ENCODE data around the gene TOMM40L.

TOMM40L gene

DNA sequence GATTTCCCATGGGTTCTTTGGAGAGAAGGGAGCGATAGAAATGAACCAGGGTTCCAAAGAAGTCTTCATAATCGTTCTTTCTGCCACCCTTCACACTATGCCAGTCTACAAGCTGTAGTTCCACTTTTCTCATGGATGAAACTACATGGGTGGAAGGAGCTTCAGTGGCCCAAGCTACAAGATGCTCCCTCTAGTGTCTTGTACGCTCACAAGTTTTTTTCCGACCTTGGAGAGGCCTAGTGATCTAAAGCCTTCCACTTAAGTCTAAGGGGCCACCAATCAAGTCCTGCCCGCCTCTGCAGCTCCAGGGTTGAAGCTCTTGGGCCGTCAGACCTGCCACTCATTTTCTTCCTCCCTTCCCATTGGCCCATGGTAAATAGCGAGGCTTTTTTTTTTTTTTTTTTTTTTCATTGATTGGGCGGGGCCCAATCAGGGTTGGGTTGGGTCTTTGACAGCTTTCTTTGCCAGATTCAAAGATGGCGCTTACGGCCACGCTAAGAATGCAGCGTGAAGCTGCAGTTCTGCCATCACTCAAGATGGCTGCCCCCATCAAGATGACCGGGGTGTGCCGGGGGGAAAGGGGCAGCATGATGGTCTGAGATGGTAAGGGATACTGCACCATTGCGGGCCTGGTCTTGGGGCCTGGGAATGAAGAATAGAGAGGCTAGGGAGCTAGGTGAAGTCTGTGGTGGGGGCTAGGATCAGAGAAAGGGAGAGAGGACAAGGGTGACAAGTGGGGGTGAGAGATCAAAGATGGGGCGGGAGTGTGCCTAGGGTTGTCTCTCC lies at the start of gene TOMM40L:
Gene TOMM40L, plus strand, starts transcription at position 527 of the 786 bp plus-strand sequence. CDS start 430 bp downstream, outside the sequence.
- TF ChIP-seq ZNF274 (IDR thresholded peaks at IDR 0.05; ENCODE audit: low read depth, low read length), result no peak
- H3K4me3 ChIP-seq (ENCODE audit: low read length), result peak within 1 kb of the TSS; percentile 88

GRCh38 chr1:161176468-161177111 lies 49.3 kb upstream of the TOMM40L start:
- peak overlapping the region; percentile 77 for H3K4me3 ChIP-seq (ENCODE audit: low read length)
- TF ChIP-seq ZNF274 (IDR thresholded peaks at IDR 0.05; ENCODE audit: low read depth, low read length), result no peak

GRCh38 chr1:161177112-161177935 lies 48.5 kb upstream of the TOMM40L start, which contains the start of gene B4GALT3:
Gene B4GALT3, minus strand, starts transcription at chr1:161177507. Its CDS starts 1,447 bp downstream, at chr1:161176060.
- no peak for TF ChIP-seq ZNF274 (IDR thresholded peaks at IDR 0.05; ENCODE audit: low read depth, low read length)

GRCh38 chr1:161177936-161178244 lies 48.0 kb upstream of the TOMM40L start:
- TF ChIP-seq ZNF274 (IDR thresholded peaks at IDR 0.05; ENCODE audit: low read depth, low read length), result no peak
- H3K4me3 ChIP-seq (ENCODE audit: low read length), result peak overlapping the region; percentile 77; the same call in 1 of the 2 replicates

More at GRCh38 chr1:161177112-161177935, 48.5 kb upstream of the TOMM40L start, which contains the start of gene B4GALT3:
- peak within 1 kb of the TSS; percentile 77 for H3K4me3 ChIP-seq (ENCODE audit: low read length)

- no peak for TF ChIP-seq ZNF274 (IDR thresholded peaks at IDR 0.05; ENCODE audit: low read depth, low read length)
Measured at GRCh38 chr1:161179698-161180097, 46.2 kb upstream of the TOMM40L start.

DNA sequence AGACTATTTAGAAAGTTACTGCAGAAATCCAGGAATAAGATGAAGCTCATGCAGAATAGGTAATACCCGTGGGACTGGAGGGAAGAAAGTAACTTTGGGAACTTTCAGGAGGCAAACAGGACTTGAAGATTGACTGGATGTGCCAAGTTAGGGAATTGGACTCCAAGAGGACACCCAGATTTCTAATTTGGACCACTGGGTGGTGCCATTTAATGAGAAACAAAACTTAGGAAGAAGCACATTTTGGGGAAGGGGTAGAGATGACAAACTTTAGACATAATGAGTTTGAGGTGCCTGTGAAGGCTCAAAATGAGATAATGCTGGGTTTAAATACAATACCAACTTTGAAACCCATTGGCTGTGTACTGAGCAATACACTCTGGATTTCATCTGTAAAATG lies 45.2 kb upstream of the TOMM40L start:
- TF ChIP-seq ZNF274 (IDR thresholded peaks at IDR 0.05; ENCODE audit: low read depth, low read length), result no peak
- no peak overlapping the region for H3K4me3 ChIP-seq (ENCODE audit: low read length)

More at GRCh38 chr1:161179698-161180097, 46.2 kb upstream of the TOMM40L start:
- no peak overlapping the region for H3K4me3 ChIP-seq (ENCODE audit: low read length)

DNA sequence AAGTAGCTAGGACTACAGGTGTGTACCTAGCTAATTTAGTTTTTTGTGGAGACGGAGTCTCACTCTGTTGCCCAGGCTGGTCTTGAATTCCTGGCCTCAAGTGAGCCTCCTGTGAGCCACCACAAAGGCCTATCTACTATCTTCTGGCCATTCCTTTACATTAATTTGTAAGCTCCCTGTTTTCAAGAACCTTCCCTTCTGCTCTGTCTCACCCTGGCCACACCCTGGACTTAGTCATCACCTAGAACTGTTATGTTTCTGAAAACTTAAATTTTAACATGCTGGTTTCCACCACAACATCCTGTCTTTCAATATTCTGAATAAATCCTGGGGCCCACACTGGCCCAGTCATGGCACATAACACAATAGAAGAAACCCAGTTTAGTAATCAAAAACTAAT lies 43.6 kb upstream of the TOMM40L start:
- peak overlapping the region; percentile 35; the same call in 1 of the 2 replicates for H3K4me3 ChIP-seq (ENCODE audit: low read length)
- no peak for TF ChIP-seq ZNF274 (IDR thresholded peaks at IDR 0.05; ENCODE audit: low read depth, low read length)

DNA sequence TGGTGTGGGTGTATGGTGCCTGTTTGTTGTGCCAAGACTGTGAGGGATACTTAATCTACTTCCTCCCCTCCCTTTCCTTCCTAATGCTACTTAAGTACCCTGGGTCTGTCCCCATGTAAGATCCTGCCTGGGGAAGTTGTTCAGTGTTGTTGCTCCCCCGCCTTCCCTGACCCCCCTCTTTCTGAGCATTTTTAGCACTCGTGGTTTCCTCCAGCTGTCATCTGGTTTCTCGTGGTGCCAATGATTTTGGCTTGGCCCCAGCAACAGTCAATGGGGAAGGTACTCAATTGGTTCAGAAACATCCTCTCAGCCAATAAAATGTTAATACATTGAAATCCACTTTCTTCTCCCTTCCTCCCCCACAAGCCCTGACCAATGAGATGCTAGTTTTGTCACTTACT lies 40.6 kb upstream of the TOMM40L start:
- H3K4me3 ChIP-seq (ENCODE audit: low read length), result no peak overlapping the region; the same call in 1 of the 2 replicates
- TF ChIP-seq ZNF274 (IDR thresholded peaks at IDR 0.05; ENCODE audit: low read depth, low read length), result no peak

DNA sequence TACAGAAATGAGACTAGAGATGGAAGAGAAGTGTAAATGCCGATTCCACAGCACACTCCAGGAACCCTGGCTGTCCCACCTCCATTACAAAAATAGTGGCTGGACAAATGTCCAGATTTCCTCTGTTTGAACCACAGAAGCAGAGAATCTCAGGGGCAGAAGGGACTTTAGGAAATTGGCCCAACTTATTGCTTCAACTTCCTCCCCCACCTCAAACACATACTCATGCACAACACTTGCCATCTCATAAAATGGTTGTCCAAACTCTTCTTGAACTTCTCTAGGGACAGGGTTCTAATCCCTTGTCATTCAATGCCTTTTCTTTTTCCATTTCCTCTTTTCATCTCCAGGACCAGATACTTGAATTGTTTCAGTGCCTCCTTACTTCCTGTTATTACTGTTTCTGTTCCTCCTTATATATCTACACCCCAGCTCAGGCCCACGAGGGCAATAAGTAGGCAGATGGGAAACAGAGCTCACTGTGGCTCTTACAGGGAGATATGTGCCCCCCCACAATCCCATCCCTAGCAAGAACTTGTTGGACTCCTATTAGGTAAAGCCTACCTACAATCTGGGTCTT lies 40.0 kb upstream of the TOMM40L start:
- peak overlapping the region; percentile 53; the same call in 1 of the 2 replicates for H3K4me3 ChIP-seq (ENCODE audit: low read length)
- TF ChIP-seq ZNF274 (IDR thresholded peaks at IDR 0.05; ENCODE audit: low read depth, low read length), result no peak

DNA sequence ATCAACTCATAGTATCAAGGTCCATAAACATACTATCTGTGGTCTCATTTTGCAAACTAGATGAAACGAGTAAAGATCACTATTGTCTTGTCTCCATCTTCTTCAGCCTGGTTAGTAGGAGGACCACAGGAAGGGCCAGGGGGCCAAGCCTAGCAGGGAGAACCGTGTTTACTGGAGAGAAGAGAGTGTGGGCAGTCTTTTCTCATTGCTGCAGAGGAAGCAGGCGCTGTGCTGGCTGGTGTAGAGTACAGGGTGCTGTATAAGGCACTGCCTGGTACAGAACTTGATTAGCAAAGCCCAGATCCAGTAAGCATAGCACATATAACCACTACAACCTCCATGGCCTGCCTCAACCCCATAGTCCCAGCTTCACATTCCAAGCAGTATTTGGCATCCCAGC lies 38.5 kb upstream of the TOMM40L start:
- no peak for TF ChIP-seq ZNF274 (IDR thresholded peaks at IDR 0.05; ENCODE audit: low read depth, low read length)
- no peak overlapping the region for H3K4me3 ChIP-seq (ENCODE audit: low read length)

DNA sequence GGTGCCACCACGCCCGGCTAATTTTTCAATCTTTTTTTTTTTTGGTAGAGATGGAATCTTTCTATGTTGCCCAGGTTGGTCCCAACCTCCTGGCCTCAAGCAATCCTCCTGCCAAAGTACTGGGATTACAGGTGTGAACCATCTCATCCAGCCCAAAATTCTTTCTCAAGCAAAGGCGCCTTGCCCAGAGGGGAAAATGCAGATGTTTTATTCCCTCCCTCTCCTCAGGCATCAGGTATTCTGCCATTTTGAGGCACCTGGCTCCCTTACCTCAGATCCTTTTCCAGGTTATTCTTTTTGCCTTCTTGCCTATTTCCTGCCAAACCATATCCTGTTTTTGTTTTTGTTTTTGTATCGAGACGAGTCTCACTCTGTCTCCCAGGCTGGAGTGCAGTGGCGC lies 37.5 kb upstream of the TOMM40L start:
- no peak for TF ChIP-seq ZNF274 (IDR thresholded peaks at IDR 0.05; ENCODE audit: low read depth, low read length)
- no peak overlapping the region for H3K4me3 ChIP-seq (ENCODE audit: low read length)

DNA sequence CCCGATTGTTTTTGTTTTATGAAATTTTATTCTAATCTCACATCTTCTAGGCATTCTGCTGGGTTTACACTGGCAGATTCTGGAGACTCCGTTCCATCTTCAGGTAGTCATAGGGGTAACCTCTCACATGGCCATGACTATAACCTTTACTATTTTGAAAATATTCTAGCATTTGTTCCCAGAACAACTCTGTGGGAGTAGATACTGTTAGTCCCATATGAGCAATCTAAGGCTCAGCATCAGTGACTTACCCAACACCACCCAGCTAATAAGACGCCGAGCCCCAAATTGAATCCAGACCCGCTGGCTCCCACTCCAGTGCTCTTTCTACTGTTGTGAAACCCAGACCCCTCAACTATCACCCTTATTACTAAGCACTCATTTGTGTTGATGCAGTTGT lies 36.8 kb upstream of the TOMM40L start:
- no peak for TF ChIP-seq ZNF274 (IDR thresholded peaks at IDR 0.05; ENCODE audit: low read depth, low read length)
- no peak overlapping the region for H3K4me3 ChIP-seq (ENCODE audit: low read length)

DNA sequence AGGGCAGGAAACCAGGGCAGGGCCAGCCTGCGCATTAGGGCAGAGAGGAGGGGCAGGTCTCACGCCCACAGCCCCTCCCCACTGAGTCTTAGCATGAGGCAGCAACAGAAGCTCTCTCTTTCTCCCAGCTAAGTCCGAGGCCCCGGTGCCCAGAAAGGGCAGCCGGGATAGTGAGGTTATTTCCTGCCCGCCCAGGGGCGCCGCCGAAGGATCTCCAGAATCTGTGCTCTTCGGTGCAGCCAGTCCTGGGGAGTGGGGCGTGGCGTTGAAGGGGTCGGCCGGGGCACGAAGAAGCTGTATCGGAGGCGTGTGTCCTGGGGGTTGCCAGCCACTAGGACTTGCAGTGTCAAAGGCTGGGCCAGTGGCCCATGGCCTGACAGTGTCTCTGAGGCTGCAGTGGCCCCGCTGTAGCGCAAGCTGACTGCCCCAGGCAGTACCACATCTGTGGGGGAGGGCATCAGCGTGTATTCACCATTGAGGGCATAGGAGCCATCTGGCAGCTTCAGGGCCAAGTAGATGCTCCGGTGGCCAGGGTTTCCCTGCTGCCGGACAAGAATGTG lies 34.8 kb upstream of the TOMM40L start:
- no peak for TF ChIP-seq ZNF274 (IDR thresholded peaks at IDR 0.05; ENCODE audit: low read depth, low read length)
- H3K4me3 ChIP-seq (ENCODE audit: low read length), result no peak overlapping the region

GRCh38 chr1:161191971-161192370 lies 33.9 kb upstream of the TOMM40L start:
- TF ChIP-seq ZNF274 (IDR thresholded peaks at IDR 0.05; ENCODE audit: low read depth, low read length), result no peak
- H3K4me3 ChIP-seq (ENCODE audit: low read length), result no peak overlapping the region

Measured in GM08714 (cell line).